ENCODE measurements around the gene SLC35G1. TPM values are rescaled to one million over a fixed set of nuclear protein-coding genes. Genes with fewer than 3 reads are reported as not detected.
A peak's percentile ranks its signal among the peaks of the same experiment; 100 is the strongest.

The SLC35G1 gene, protein sequence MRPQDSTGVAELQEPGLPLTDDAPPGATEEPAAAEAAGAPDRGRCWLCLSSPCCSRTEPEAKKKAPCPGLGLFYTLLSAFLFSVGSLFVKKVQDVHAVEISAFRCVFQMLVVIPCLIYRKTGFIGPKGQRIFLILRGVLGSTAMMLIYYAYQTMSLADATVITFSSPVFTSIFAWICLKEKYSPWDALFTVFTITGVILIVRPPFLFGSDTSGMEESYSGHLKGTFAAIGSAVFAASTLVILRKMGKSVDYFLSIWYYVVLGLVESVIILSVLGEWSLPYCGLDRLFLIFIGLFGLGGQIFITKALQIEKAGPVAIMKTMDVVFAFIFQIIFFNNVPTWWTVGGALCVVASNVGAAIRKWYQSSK
- 3.3 TPM for total RNA-seq
- polyA plus RNA-seq = 1 to 10 TPM; 4.9 to 6.4 (median 5.9) TPM

DNA sequence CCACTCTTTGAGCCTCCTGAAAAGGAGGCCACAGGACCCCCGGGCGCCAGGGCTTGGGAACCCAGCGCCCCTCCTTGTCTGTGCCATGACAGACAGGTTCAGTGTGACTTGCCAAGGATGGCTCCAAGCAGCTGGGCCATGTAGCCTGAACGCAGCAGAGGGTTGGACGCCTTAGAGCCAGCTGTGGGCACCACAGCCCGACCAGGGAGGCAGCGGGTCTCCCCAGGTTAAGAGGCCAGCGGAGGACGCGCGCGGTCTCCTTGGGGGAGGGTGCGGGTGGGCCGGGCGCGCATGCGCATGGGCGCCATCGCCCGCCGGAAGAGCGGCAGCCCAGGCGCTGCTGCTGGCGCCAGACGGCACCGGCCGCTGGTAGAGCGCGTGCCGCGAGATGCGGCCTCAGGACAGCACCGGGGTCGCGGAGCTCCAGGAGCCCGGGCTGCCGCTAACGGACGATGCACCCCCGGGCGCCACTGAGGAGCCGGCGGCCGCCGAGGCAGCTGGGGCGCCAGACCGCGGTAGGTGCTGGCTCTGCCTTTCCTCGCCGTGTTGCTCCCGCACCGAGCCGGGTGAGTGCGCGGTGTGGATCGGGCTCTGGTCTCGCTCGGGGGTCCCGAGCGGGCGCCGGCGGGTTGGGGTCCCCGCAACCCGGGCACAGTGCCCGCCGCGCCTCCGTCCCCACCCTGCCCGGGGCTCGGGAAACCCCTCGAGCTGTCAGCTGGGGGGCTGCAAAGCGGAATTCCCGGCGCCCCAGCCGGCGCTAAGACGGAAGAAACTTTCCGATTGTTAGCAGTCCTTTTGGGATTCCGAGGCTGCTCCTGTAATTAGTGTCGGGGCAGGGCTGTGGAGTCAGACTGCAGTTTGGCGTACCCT is at the start of gene SLC35G1:
Gene SLC35G1 (plus strand): TSS at position 333 of the 870 bp plus-strand sequence. CDS start 56 bp downstream, at position 389.
- H3K4me1 Mint-ChIP-seq = peaks cover 16 to 49% (median 37%) of the 10 kb centered on the region in 4 donors
- peak within 1 kb of the TSS; percentile 88 to 93 (median 90) for H3K4me3 Mint-ChIP-seq
- H3K36me3 ChIP-seq (ENCODE audit: control insufficient read depth, insufficient read depth, low read length) = no peaks in the 10 kb centered on the region
- no peak within 1 kb of the TSS for H3K27ac ChIP-seq (ENCODE audit: insufficient read depth, low read length, poor library complexity, severe bottlenecking)
- H3K27me3 ChIP-seq (ENCODE audit: control insufficient read depth, insufficient read depth, low read length) = no peaks in the 10 kb centered on the region
- H3K27me3 Mint-ChIP-seq = peaks cover 14% of the 10 kb centered on the region
- DNase-seq = peak; percentile 57 to 84 (median 68)
- peaks cover 0 to 2% (median 0%) of the 10 kb centered on the region in 7 donors for H3K9me3 Mint-ChIP-seq
- peak; percentile 83 to 88 for ATAC-seq (ENCODE audit: low read depth in 2 of 2)
- H3K4me1 ChIP-seq (ENCODE audit: control insufficient read depth, insufficient read depth, low read length, poor library complexity, severe bottlenecking) = peaks cover 25% of the 10 kb centered on the region
- peak within 1 kb of the TSS; percentile 81 for H3K4me3 ChIP-seq (ENCODE audit: low read depth, low read length)
- H3K9me3 ChIP-seq (ENCODE audit: control insufficient read depth in 2 of 2, low read length in 2 of 2) = no peaks in the 10 kb centered on the region
- peaks cover 6% of the 10 kb centered on the region for H3K36me3 Mint-ChIP-seq
- peak within 1 kb of the TSS; percentile 67 to 83 (median 80) for H3K27ac Mint-ChIP-seq

DNA sequence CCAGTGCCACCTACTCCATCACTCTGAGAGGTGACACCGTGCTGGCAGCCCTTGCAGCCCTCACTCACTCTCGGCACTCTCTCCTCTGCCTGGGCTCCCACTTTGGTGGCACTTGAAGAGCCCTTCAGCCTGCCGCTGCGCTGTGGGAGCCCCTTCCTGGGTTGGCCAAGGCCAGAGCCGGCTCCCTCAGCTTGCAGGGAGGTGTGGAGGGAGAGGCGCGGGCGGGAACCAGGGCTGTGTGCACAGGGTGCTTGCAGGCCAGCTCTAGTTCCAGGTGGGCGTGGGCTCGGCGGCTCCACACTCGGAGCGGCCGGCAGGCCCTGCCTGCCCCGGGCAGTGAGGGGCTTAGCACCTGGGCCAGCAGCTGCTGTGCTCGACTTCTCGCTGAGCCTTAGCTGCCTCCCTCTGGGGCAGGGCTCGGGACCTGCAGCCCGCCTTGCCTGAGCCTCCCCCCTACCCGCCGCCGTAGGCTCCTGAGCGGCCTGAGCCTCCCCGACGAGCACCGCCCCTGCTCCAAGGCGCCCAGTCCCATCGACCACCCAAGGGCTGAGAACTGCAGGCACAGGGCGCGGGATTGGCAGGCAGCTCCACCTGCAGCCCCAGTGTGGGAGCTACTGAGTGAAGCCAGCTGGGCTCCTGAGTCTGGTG is 48.7 kb upstream of the SLC35G1 start:
- DNase-seq = no peak

DNA sequence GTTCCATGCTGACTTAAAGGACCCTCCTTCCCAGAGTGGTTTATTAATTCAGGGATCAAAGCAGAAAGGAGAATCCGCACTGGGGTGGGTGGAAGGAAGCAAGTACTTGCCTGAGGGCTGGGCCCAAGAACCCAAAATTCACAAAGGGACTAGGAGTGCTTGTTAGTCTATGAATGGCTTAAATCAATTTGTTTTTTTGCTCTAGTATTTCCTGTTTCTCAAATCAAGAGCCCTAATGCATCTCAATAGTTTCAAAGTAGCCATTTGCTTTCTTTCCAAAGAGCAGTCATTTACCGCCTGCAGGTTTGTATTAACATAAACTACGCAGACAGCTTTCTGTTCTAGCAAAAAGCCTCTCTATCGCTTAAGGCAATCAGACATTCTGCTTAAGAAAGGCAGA is 44.2 kb upstream of the SLC35G1 start:
- H3K36me3 Mint-ChIP-seq = no peaks in the 10 kb centered on the region
- H3K27ac Mint-ChIP-seq = no peak overlapping the region
- no peak overlapping the region for H3K4me3 ChIP-seq (ENCODE audit: low read depth, low read length)
- no peaks in the 10 kb centered on the region for H3K36me3 ChIP-seq (ENCODE audit: control insufficient read depth, insufficient read depth, low read length)
- DNase-seq = no peak
- no peak for ATAC-seq (ENCODE audit: low read depth in 2 of 2)
- H3K9me3 ChIP-seq (ENCODE audit: control insufficient read depth in 2 of 2, low read length in 2 of 2) = no peaks in the 10 kb centered on the region
- H3K4me1 ChIP-seq (ENCODE audit: control insufficient read depth, insufficient read depth, low read length, poor library complexity, severe bottlenecking) = no peaks in the 10 kb centered on the region
- H3K4me3 Mint-ChIP-seq = no peak overlapping the region
- H3K9me3 Mint-ChIP-seq = peaks cover 0 to 2% (median 0%) of the 10 kb centered on the region in 7 donors
- no peak overlapping the region for H3K27ac ChIP-seq (ENCODE audit: insufficient read depth, low read length, poor library complexity, severe bottlenecking)
- H3K27me3 Mint-ChIP-seq = peaks cover 5% of the 10 kb centered on the region
- no peaks in the 10 kb centered on the region for H3K4me1 Mint-ChIP-seq
- no peaks in the 10 kb centered on the region for H3K27me3 ChIP-seq (ENCODE audit: control insufficient read depth, insufficient read depth, low read length)

More for the DNA sequence above, 48.7 kb upstream of the SLC35G1 start:
- Mint-ChIP-seq H3K36me3 (no peaks in the 10 kb centered on the region), H3K4me1 (no peaks in the 10 kb centered on the region), H3K9me3 (peaks cover 0 to 2% (median 0%) of the 10 kb centered on the region in 7 donors), H3K27me3 (no peaks in the 10 kb centered on the region), H3K27ac (no peak overlapping the region), H3K4me3 (no peak overlapping the region)
- H3K4me1 ChIP-seq (ENCODE audit: control insufficient read depth, insufficient read depth, low read length, poor library complexity, severe bottlenecking) = no peaks in the 10 kb centered on the region
- H3K27me3 ChIP-seq (ENCODE audit: control insufficient read depth, insufficient read depth, low read length) = no peaks in the 10 kb centered on the region
- H3K4me3 ChIP-seq (ENCODE audit: low read depth, low read length) = no peak overlapping the region
- ATAC-seq (ENCODE audit: low read depth in 2 of 2) = no peak
- no peaks in the 10 kb centered on the region for H3K36me3 ChIP-seq (ENCODE audit: control insufficient read depth, insufficient read depth, low read length)
- no peaks in the 10 kb centered on the region for H3K9me3 ChIP-seq (ENCODE audit: control insufficient read depth in 2 of 2, low read length in 2 of 2)
- no peak overlapping the region for H3K27ac ChIP-seq (ENCODE audit: insufficient read depth, low read length, poor library complexity, severe bottlenecking)

DNA sequence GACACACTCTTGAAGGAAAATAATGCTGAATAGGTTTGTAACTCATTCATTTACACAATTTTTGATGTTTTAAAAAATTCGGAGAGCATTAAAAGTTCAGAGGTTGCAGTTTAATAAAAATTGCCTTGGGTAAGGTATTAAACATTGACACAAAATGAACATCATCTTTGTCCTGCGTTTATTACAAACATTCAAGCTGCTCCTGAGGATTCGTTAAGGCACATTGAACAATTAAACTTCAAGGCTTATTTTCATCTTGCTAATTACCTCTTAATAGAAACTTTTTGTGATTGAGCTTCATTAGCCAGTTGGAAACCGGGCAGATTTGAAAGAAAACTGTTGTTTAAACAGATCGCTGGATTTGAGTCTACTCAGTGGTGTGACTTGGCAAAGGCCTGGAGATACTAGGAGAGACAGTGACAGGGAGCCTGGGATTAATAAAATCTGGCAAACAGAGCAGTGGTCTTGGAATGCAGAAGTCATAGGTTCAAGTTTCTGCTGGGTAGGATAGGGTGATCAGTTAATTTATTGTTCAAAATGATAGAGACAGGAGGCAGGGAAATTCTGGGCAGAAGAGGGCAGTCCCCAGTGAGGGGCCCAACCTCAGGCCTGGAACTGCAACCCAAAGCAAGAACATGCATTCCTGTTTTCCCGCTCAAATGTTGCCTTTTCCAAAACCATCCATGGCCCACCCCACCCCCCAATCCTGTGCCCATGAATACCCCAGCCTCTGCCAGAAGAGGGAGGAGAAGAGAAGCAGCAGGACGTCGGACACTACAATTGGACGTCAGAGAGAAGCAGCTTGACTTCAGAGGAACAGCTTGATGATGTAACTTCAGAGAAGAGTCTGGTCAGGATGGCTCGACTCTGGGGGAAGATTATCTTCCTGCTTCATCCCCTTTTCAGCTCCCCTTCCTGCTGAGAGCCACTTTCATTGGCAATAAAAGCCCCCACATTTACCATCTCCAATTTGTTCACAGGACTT is 43.5 kb upstream of the SLC35G1 start:
- H3K27me3 ChIP-seq (ENCODE audit: control insufficient read depth, insufficient read depth, low read length) = no peaks in the 10 kb centered on the region
- H3K27me3 Mint-ChIP-seq = peaks cover 5% of the 10 kb centered on the region
- no peak overlapping the region for H3K27ac ChIP-seq (ENCODE audit: insufficient read depth, low read length, poor library complexity, severe bottlenecking)
- H3K4me1 Mint-ChIP-seq = no peaks in the 10 kb centered on the region
- ATAC-seq (ENCODE audit: low read depth in 2 of 2) = no peak
- DNase-seq = no peak
- no peak overlapping the region for H3K4me3 ChIP-seq (ENCODE audit: low read depth, low read length)
- H3K9me3 ChIP-seq (ENCODE audit: control insufficient read depth in 2 of 2, low read length in 2 of 2) = no peaks in the 10 kb centered on the region
- H3K27ac Mint-ChIP-seq = no peak overlapping the region
- H3K4me1 ChIP-seq (ENCODE audit: control insufficient read depth, insufficient read depth, low read length, poor library complexity, severe bottlenecking) = no peaks in the 10 kb centered on the region
- H3K9me3 Mint-ChIP-seq = peaks cover 0 to 2% (median 0%) of the 10 kb centered on the region in 7 donors
- no peaks in the 10 kb centered on the region for H3K36me3 Mint-ChIP-seq
- no peak overlapping the region for H3K4me3 Mint-ChIP-seq
- no peaks in the 10 kb centered on the region for H3K36me3 ChIP-seq (ENCODE audit: control insufficient read depth, insufficient read depth, low read length)

DNA sequence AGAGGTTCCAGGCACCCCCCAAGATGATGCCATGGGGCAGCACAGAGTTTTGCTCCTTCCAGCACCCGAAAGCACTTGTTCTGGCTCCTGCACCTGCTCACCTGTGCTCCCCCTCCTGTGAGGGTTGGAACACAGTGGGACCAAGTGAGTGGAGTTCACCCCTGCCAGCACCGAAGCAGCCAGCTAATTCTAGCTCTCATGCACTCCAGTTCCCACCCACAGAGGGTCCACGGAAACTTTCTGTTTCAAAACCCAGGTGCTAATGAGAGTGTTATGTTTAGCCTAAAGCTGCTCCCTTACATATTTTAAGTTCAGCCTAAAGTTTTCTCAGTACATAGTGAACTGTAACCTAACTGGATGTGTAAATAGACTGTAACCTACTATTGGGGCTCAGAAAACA is 42.6 kb upstream of the SLC35G1 start:
- H3K27me3 Mint-ChIP-seq = peaks cover 5% of the 10 kb centered on the region
- Histone ChIP-seq H3K27ac (ENCODE audit: insufficient read depth, low read length, poor library complexity, severe bottlenecking) (no peak overlapping the region), H3K9me3 (ENCODE audit: control insufficient read depth in 2 of 2, low read length in 2 of 2) (no peaks in the 10 kb centered on the region), H3K27me3 (ENCODE audit: control insufficient read depth, insufficient read depth, low read length) (no peaks in the 10 kb centered on the region), H3K4me1 (ENCODE audit: control insufficient read depth, insufficient read depth, low read length, poor library complexity, severe bottlenecking) (no peaks in the 10 kb centered on the region), H3K36me3 (ENCODE audit: control insufficient read depth, insufficient read depth, low read length) (no peaks in the 10 kb centered on the region), H3K4me3 (ENCODE audit: low read depth, low read length) (no peak overlapping the region)
- H3K9me3 Mint-ChIP-seq = peaks cover 0 to 2% (median 0%) of the 10 kb centered on the region in 7 donors
- no peaks in the 10 kb centered on the region for H3K36me3 Mint-ChIP-seq
- no peaks in the 10 kb centered on the region for H3K4me1 Mint-ChIP-seq
- H3K4me3 Mint-ChIP-seq = no peak overlapping the region
- ATAC-seq (ENCODE audit: low read depth in 2 of 2) (no peak), DNase-seq (no peak)
- no peak overlapping the region for H3K27ac Mint-ChIP-seq

DNA sequence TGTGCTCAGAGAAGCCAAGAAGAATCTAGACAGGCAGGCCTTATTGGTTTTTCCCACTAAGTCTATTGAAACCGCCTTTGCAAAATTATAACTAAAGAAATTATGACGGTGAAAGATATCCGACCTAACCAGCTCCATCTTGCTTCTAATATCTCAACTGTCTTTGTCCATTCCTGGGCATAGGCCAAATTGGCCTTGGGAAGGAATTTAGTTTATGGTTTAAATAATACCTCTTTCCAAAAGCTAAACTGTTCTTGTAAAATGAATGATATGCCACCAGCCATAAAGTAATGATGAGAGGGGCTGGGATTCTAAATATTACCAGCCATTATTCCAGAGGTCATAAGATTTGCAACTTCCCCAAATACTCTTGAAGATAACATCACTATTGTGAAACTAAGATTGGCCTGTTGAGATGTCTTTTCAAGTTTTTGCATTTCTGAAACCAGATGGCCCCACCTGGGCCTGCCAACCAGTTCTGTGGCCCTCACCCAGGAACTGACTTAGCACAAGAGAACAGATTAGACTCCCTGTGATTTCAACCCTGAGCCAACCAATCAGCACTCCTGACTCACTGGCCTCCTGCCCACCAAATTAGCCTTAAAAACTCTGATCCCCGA is 41.2 kb upstream of the SLC35G1 start:
- peaks cover 5% of the 10 kb centered on the region for H3K27me3 Mint-ChIP-seq
- Histone ChIP-seq H3K4me3 (ENCODE audit: low read depth, low read length) (no peak overlapping the region), H3K9me3 (ENCODE audit: control insufficient read depth in 2 of 2, low read length in 2 of 2) (no peaks in the 10 kb centered on the region), H3K4me1 (ENCODE audit: control insufficient read depth, insufficient read depth, low read length, poor library complexity, severe bottlenecking) (no peaks in the 10 kb centered on the region), H3K27me3 (ENCODE audit: control insufficient read depth, insufficient read depth, low read length) (no peaks in the 10 kb centered on the region), H3K27ac (ENCODE audit: insufficient read depth, low read length, poor library complexity, severe bottlenecking) (no peak overlapping the region), H3K36me3 (ENCODE audit: control insufficient read depth, insufficient read depth, low read length) (no peaks in the 10 kb centered on the region)
- DNase-seq (no peak), ATAC-seq (ENCODE audit: low read depth in 2 of 2) (no peak)
- H3K36me3 Mint-ChIP-seq = no peaks in the 10 kb centered on the region
- H3K4me3 Mint-ChIP-seq = no peak overlapping the region
- H3K4me1 Mint-ChIP-seq = no peaks in the 10 kb centered on the region
- no peak overlapping the region for H3K27ac Mint-ChIP-seq
- H3K9me3 Mint-ChIP-seq = peaks cover 0 to 2% (median 0%) of the 10 kb centered on the region in 7 donors
